HG03520 (cell line): Measurements from ENCODE around the gene TMEM238L.

Experiments
- ATAC-seq: cut with Tn5 transposase; IDR thresholded peaks from one replicate; pipeline ENCODE4 v1.9.1; 2021; ENCODE audit warnings: mild to moderate bottlenecking, moderate library complexity; ENCODE audit not compliant: unreplicated experiment

Gene TMEM238L

GRCh38 chr17:10775740-10776356 is 28.1 kb downstream of the TMEM238L start:
- no peak for ATAC-seq

DNA sequence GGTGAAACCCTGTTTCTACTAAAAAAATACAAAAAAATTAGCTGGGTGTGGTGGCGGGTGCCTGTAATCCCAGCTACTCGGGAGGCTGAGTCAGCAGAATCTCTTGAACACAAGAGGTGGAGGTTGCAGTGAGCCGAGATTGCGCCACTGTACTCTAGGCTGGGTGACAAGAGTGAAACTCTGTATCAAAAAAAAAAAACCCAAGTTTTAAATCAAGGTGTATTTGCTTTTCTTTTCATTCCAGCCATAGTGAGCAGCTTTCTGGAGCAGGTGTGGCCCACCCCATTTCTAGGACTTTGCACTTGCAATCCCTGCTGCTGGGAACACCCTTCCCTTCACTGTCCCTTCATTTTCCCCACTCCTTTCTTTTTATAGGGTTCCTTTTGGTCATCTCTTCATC is 28.8 kb downstream of the TMEM238L start:
- ATAC-seq = no peak

- no peak for ATAC-seq
Measured at GRCh38 chr17:10773391-10773790, 30.5 kb downstream of the TMEM238L start.

DNA sequence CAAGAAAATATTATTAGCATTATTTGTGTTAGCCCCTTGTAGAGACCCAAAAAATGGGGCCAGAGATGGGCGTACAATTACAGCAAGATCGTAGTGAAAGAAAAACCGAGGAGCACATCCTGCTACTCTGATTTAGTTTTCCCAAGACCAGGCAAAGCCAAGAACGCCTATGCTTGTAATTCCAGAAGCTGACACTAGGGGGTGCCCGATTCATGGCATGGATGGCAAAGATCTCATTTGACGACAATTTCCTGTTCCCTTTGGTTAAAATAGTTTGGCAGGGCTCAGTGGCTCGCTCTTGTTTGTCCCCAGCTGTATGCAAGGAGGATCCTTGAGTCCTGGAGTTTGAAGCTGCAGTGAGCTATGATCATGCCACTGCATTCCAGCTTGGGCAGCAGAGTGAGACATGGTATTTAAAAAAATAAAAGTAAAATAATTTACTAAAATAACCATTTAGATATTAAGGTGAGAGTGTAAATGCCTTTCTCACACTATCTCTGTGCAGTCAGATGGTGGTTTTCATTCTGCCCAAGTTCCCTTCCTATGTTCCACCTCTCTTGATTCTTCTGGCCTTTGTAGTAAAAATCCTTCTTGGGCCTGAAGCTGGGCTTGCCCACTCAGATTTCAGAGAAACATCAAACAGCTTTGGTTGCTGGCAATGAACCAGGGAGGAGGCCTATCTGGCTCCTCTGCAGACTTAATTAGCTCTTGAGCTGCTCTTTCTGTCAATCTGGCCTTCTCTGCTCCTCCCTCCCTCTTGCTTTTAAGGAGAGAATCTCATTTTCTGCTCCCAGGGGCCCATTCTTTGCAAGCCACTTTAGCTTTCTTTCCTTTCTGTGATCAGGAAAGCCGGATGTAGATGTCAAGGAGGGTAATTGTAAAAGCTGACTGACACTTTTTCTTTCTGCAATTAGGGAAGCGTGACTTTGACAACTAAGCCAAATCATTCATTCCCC is 31.2 kb downstream of the TMEM238L start:
- ATAC-seq = no peak

DNA sequence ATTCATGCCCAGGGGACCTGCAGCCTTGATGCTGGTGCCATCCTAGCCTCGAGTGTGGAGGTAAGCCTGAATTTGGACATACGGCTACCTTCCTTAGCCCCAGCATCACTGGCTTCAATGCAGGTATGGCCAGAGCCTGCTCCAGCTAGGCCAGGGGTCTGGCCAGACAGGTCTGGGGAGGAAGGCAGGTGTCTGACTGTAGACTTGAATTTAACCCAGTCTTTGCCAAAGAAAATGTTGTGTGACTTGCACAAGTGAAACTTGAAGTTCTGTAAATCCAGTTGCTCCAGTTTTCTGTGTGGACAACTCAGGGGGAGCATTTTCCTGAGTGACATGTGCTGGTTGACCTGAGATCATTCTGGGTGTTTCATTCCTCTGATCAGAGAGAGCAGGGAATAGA is 32.8 kb downstream of the TMEM238L start:
- ATAC-seq = no peak

GRCh38 chr17:10769840-10770239 is 34.1 kb downstream of the TMEM238L start:
- ATAC-seq = no peak

DNA sequence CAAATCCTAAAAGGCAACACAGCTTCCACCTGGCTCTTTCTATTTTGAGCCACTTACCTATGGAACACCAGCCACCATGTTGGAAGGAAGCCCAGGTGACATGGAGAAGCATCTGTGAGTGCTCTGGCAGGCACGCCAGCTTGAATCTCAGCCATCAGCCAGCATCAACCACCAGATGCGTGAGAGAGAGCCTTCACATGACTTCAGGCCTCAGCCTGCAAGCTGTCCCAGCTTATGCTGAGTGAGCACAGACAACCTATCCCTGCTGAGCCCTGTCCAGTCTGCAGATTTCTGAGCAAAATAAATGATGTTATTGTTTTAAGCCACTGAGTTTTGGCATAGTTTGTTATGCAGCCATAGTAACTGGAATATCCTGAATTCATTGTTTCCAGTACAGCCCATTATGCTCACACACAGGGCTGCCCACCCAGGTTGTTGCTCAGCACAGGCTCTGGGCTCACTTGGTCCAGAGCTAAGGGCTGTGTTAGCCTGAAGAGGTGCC is 35.1 kb downstream of the TMEM238L start:
- no peak for ATAC-seq

- ATAC-seq = no peak
Measured at GRCh38 chr17:10767232-10767631, 36.7 kb downstream of the TMEM238L start.

GRCh38 chr17:10762037-10762436 is 41.9 kb downstream of the TMEM238L start:
- no peak for ATAC-seq

GRCh38 chr17:10761281-10761680 is 42.6 kb downstream of the TMEM238L start:
- no peak for ATAC-seq

GRCh38 chr17:10758062-10758461 is 45.8 kb downstream of the TMEM238L start:
- no peak for ATAC-seq

DNA sequence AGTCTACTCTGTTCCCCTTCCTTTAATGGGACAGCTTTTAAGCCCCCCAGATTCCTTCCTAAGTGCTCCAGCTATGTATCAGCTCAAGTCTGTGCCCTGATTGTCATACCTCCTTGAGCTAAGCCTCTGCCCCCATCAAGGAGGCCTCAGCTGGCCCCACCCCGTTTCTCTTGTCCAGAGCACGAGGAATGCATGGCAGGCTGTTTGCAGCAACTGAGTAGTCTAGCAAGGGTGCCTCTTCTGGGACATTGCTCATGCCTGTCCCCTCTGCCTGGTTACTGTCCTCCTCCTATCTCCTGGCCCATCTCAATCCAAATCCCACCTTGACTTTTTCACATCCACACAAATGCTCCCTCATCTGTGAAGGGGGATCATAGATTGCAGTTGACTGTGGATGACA is 46.3 kb downstream of the TMEM238L start:
- ATAC-seq = no peak

DNA sequence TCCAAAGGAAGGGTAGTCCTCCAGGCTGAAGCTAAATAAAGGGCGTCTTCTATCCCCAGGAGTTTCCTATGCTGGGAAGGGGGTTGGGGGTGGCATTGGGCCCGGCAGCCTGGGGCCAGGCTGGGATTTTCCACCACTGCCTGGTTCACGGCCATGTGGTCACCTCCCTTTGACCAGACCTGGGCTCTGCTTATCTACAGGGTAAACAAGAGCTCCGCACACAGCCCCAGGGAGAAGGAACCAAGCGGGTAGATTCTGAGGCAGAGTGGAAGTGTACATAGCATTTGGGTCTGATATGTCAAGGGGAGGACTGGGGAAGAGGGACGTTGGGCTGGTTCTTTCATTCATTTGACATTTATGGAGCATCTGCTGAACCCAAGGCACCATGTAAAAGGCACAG is 46.8 kb downstream of the TMEM238L start:
- ATAC-seq = no peak

DNA sequence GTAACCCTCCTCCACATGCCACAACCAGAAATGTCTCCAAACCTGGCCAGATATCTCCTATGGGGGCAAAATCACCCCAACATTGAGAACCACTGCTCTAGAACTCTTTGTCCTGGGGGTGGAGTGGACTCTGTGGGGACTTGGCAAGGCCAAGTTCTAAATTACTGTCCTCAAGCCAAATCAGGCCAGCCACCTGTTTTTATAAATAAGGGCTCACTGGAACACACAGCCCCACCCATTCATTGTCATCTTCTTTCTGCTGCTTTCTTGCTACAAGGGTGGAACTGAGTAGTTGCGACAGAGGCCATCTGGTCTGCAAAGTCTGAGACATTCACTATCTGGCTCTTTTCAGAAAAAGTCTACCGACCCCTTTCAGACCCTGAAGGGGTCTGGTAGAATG is 47.3 kb downstream of the TMEM238L start:
- ATAC-seq = no peak

DNA sequence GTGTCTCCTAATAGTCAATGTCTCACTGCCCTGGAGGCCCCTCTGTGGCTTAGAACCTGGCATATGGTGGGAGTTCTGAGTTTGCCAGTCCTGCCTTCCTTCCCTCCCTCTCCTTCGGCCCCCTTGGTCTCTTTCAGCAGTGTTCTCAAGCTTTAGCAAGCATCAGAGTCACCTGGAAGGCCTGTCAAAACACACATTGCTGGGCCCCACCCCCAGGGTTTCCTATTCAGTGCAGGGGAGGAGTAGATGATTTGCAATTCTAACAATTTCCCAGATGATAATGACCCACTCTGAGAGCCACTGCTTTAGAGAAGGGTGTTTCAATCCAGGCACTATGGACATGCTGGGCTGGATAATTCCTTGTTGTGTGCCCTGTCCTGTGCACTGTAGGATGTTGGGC is 47.7 kb downstream of the TMEM238L start:
- no peak for ATAC-seq

GRCh38 chr17:10755592-10756127 is 48.2 kb downstream of the TMEM238L start:
- ATAC-seq = no peak

DNA sequence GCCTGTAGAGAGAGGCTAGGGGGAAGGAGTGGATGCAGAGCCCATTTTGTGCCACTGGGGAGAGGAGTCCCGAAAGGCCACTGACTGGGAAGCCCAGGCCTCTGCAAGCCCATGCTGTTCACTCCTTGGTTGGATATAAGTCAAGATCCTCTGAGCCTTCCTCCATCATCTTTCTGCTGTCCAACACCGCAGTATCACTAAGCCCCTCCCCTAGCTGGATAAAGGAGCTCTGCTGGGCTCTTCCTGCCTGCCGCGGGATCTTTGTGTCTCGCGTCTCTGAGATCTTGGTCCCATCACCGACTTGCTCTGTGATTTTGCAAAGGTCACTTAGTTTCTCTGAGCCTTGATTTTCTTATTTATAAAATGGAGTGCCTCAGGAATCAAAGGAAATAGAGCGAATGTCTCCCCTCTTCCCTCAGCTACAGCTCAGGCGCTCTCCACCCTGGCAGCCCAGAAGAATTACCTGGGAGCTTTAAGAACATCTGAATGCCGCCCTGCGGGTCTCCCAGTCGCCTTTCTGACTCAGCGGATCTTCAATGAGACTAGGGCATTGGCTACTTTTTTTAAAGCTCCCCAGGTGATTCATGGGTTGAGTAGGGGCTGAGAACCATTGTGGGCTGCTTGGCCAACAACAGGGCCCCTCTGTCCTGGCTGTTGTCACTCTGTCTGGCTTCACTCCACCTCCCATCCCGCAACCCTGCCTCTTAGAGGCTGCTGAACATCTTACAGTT is 48.9 kb downstream of the TMEM238L start:
- no peak for ATAC-seq

- no peak for ATAC-seq
Measured at GRCh38 chr17:10754109-10754508, 49.8 kb downstream of the TMEM238L start.

GRCh38 chr17:10752696-10753095 is 51.2 kb downstream of the TMEM238L start:
- no peak for ATAC-seq

DNA sequence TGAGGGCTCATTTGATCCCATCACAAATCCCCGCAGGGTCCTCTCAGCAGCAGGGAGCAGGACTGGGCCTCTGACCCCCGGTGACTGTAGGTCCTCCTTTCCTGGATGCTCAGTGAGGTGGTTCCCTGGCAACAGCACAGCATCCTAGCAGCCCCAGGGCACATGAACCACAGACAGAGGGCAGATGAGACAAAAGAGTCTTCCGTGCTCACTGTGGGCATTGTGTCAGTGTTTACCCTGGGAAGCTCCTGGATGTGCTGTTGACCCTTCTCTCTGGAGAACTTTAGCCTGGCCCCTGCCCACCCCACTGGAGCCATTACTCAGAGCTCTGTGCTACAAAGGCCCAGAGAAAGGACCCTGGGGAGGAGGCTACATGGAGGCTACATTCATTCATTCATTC is 52.3 kb downstream of the TMEM238L start:
- no peak for ATAC-seq

GRCh38 chr17:10750210-10750609 is 53.7 kb downstream of the TMEM238L start:
- no peak for ATAC-seq
